ENCODE results near the gene WLS. TPM values are rescaled to one million over a fixed set of nuclear protein-coding genes. Genes with fewer than 3 reads are reported as not detected.

WLS gene
- total RNA-seq, 1 experiment from 2014 or later: 19.8 TPM

- H3K27ac ChIP-seq: no peak overlapping the region
These were observed 118.4 kb downstream of the WLS start for GRCh38 chr1:68113966-68114365.

GRCh38 chr1:68112835-68113243, 119.5 kb downstream of the WLS start:
- ChIA-PET CTCF (no interaction called here), POLR2A (ENCODE audit: unreplicated experiment) (no interaction called here)
- no peaks in the 10 kb centered on the region for H3F3A ChIP-seq (ENCODE audit: insufficient read depth, low read depth)
- intact Hi-C loops (cut with micrococcal nuclease; ENCODE audit: unreplicated experiment): loop anchor here (1.0 to 10.0 kb wide), 2 partner anchors 581 to 862 kb away; no protein-coding TSS in a partner anchor
- H3K27me3 ChIP-seq (ENCODE audit: insufficient read depth, low read depth): no peaks in the 10 kb centered on the region
- no TSS peak for BruUV-seq (replicated peaks)
- H3K9me3 ChIP-seq (ENCODE audit: insufficient read depth, low read depth): no peaks in the 10 kb centered on the region
- peak in 1 of 2 experiments; percentile 55 for DNase-seq
- H3K4me1 ChIP-seq (replicated peaks; ENCODE audit: insufficient read depth): no peaks in the 10 kb centered on the region
- H3K4me3 ChIP-seq: no peak overlapping the region
- H3K36me3 ChIP-seq (ENCODE audit: low read depth): no peaks in the 10 kb centered on the region
- H3K9me2 ChIP-seq (ENCODE audit: insufficient read depth): no peaks in the 10 kb centered on the region
- no peak overlapping the region for H3K27ac ChIP-seq
- no peaks in the 10 kb centered on the region for H4K20me1 ChIP-seq (ENCODE audit: insufficient read depth)
- H2AFZ ChIP-seq: no peak overlapping the region
- no peak overlapping the region for H3K4me2 ChIP-seq
- TF ChIP-seq EZH2 (IDR thresholded peaks at IDR 0.05; ENCODE audit: low read depth): no peak
- no peak for TF ChIP-seq CTCF (conservative IDR thresholded peaks at IDR 0.05)
- no peaks in the 10 kb centered on the region for H3K79me2 ChIP-seq (ENCODE audit: low read depth)

More at GRCh38 chr1:68113966-68114365, 118.4 kb downstream of the WLS start:
- intact Hi-C loops (cut with micrococcal nuclease; ENCODE audit: unreplicated experiment): loop anchor here (10.0 kb wide), 1 partner anchor 861 kb away; no protein-coding TSS in a partner anchor
- Histone ChIP-seq H3K36me3 (ENCODE audit: low read depth) (no peaks in the 10 kb centered on the region), H3F3A (ENCODE audit: insufficient read depth, low read depth) (no peaks in the 10 kb centered on the region), H3K27me3 (ENCODE audit: insufficient read depth, low read depth) (no peaks in the 10 kb centered on the region), H3K79me2 (ENCODE audit: low read depth) (no peaks in the 10 kb centered on the region), H3K4me3 (no peak overlapping the region), H3K9me3 (ENCODE audit: insufficient read depth, low read depth) (no peaks in the 10 kb centered on the region), H3K4me2 (no peak overlapping the region), H3K9me2 (ENCODE audit: insufficient read depth) (no peaks in the 10 kb centered on the region), H4K20me1 (ENCODE audit: insufficient read depth) (no peaks in the 10 kb centered on the region), H3K4me1 (replicated peaks; ENCODE audit: insufficient read depth) (no peaks in the 10 kb centered on the region), H2AFZ (no peak overlapping the region)
- CTCF ChIA-PET: no interaction called here
- POLR2A ChIA-PET (ENCODE audit: unreplicated experiment): no interaction called here
- TF ChIP-seq EZH2 (IDR thresholded peaks at IDR 0.05; ENCODE audit: low read depth) (no peak), CTCF (conservative IDR thresholded peaks at IDR 0.05) (no peak)
- no peak for DNase-seq
- BruUV-seq (replicated peaks): no TSS peak

- no peak overlapping the region for H3K4me2 ChIP-seq
- peak; percentile 46 to 50 for DNase-seq
- H4K20me1 ChIP-seq (ENCODE audit: insufficient read depth): no peaks in the 10 kb centered on the region
- no peaks in the 10 kb centered on the region for H3K36me3 ChIP-seq (ENCODE audit: low read depth)
- H3K79me2 ChIP-seq (ENCODE audit: low read depth): no peaks in the 10 kb centered on the region
- CTCF ChIA-PET: interaction anchor here (0.5 to 1.0 kb wide), 2 partner anchors 101 to 262 kb away, joined by 3 read pairs; no protein-coding TSS in a partner anchor
- H3K4me3 ChIP-seq: no peak overlapping the region
- H3K4me1 ChIP-seq (replicated peaks; ENCODE audit: insufficient read depth): no peaks in the 10 kb centered on the region
- POLR2A ChIA-PET (ENCODE audit: unreplicated experiment): no interaction called here
- no peaks in the 10 kb centered on the region for H3K27me3 ChIP-seq (ENCODE audit: insufficient read depth, low read depth)
- TF ChIP-seq EZH2 (IDR thresholded peaks at IDR 0.05; ENCODE audit: low read depth) (no peak), CTCF (conservative IDR thresholded peaks at IDR 0.05) (peak; percentile 73)
- no peaks in the 10 kb centered on the region for H3F3A ChIP-seq (ENCODE audit: insufficient read depth, low read depth)
- intact Hi-C loops (cut with micrococcal nuclease; ENCODE audit: unreplicated experiment): loop anchor here (1.0 to 10.0 kb wide), 5 partner anchors 258 to 863 kb away; no protein-coding TSS in a partner anchor
- no peak overlapping the region for H2AFZ ChIP-seq
- BruUV-seq (replicated peaks): no TSS peak
- no peaks in the 10 kb centered on the region for H3K9me3 ChIP-seq (ENCODE audit: insufficient read depth, low read depth)
- H3K27ac ChIP-seq: no peak overlapping the region
- H3K9me2 ChIP-seq (ENCODE audit: insufficient read depth): no peaks in the 10 kb centered on the region
These were observed 120.5 kb downstream of the WLS start for GRCh38 chr1:68111519-68112436.
